Muscle of leg (tissue), 16 donors: ENCODE measurements around the gene AHSP. TPM values are rescaled to one million over a fixed set of nuclear protein-coding genes. Genes with fewer than 3 reads are reported as not detected.
A peak's percentile ranks its signal among the peaks of the same experiment; 100 is the strongest.
"Not testable (repeated sequence)": the region's sequence is repeated elsewhere in the genome, so short reads cannot be mapped to it uniquely, and the experiment has no call there.

Source experiments
- DNase-seq: peaks from one replicate; pipeline ENCODE4 v3.0.0; 2013
- H3K27ac ChIP-seq: one replicate; pipeline ENCODE4 v1.5.1; 2013; ENCODE audit warnings: mild to moderate bottlenecking, low read length, control low read depth
- H3K27me3 ChIP-seq: one replicate; pipeline ENCODE4 v1.6.1; 2013; ENCODE audit warnings: low read length; ENCODE audit not compliant: control insufficient read depth, insufficient read depth
- H3K36me3 ChIP-seq: one replicate; pipeline ENCODE4 v1.6.1; 2013; ENCODE audit warnings: low read length; ENCODE audit not compliant: control insufficient read depth, insufficient read depth
- H3K4me1 ChIP-seq: one replicate; pipeline ENCODE4 v1.6.1; 2013; ENCODE audit warnings: low read length; ENCODE audit not compliant: control insufficient read depth, insufficient read depth
- H3K4me3 ChIP-seq: one replicate; pipeline ENCODE4 v1.5.1; 2013; ENCODE audit warnings: low read length, control low read depth
- H3K9me3 ChIP-seq: replicated peaks from 2 replicates; pipeline ENCODE4 v1.6.1; 2013; ENCODE audit warnings: low read depth, low read length; ENCODE audit not compliant: control insufficient read depth
- WGBS: methylation state at CpG from one replicate; pipeline ENCODE4 v1.1.5; 2013; ENCODE audit warnings: missing lambda C conversion rate; ENCODE audit not compliant: insufficient coverage; 5-methylcytosine and 5-hydroxymethylcytosine counted together
- long read RNA-seq, 11 donors: transcript quantifications; one replicate each; lab custom pipeline, GENCODE V29; 2026
- polyA plus RNA-seq, 8 donors: library from polyadenylated mRNA; unstranded; fragments of 120-200 nt; gene quantifications; one replicate each; pipeline versions ENCODE4 v1.2.1 to v1.2.3, GENCODE V29; 2013; ENCODE audit warnings: inconsistent platforms in 1 of 8, low replicate concordance in 1 of 8; ENCODE audit not compliant: insufficient read length in 8 of 8, insufficient read depth in 1 of 8
- total RNA-seq: library from RNA; stranded (reverse); fragments of 120-200 nt; gene quantifications from one replicate; pipeline ENCODE4 v1.2.4, GENCODE V29; 2013

AHSP gene, protein sequence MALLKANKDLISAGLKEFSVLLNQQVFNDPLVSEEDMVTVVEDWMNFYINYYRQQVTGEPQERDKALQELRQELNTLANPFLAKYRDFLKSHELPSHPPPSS
- total RNA-seq (19.2 TPM), polyA plus RNA-seq (10 to 100 TPM in 5 of 8 donors, 1 to 10 TPM in 3; 6.7 to 22.8 (median 17.4) TPM)
- long read RNA-seq, donor 1, partial matches to known transcripts, result 0 of 4 reads
- long read RNA-seq, donor 1, other reads (novel, unspliced or antisense), result 0 of 4 reads
- long read RNA-seq, donor 2, result 0 reads
- long read RNA-seq, donor 3, partial matches to known transcripts, result 0 of 2 reads
- long read RNA-seq, donor 3, other reads (novel, unspliced or antisense), result 0 of 2 reads
- long read RNA-seq, donor 4, transcript AHSP-201 (3 exons, 524 nt), result major isoform, 5 of 5 reads
- long read RNA-seq, donor 4, partial matches to known transcripts, result 0 of 5 reads
- long read RNA-seq, donor 4, other reads (novel, unspliced or antisense), result 0 of 5 reads
- long read RNA-seq, donor 5, transcript AHSP-201 (3 exons, 524 nt), result major isoform, 11 of 11 reads
- long read RNA-seq, donor 5, partial matches to known transcripts, result 0 of 11 reads
- long read RNA-seq, donor 5, other reads (novel, unspliced or antisense), result 0 of 11 reads
- long read RNA-seq, donor 6, transcript AHSP-201 (3 exons, 524 nt), result major isoform, 44 of 52 reads
- long read RNA-seq, donor 6, partial matches to known transcripts, result 0 of 52 reads
- long read RNA-seq, donor 6, other reads (novel, unspliced or antisense), result 7 of 52 reads
- long read RNA-seq, donor 7, transcript AHSP-201 (3 exons, 524 nt), result major isoform, 14 of 14 reads
- long read RNA-seq, donor 7, partial matches to known transcripts, result 0 of 14 reads
- long read RNA-seq, donor 7, other reads (novel, unspliced or antisense), result 0 of 14 reads
- long read RNA-seq, donor 8, partial matches to known transcripts, result 0 of 1 reads
- long read RNA-seq, donor 8, other reads (novel, unspliced or antisense), result 0 of 1 reads
- long read RNA-seq, donor 9, transcript AHSP-201 (3 exons, 524 nt), result major isoform, 20 of 25 reads
- long read RNA-seq, donor 9, partial matches to known transcripts, result 0 of 25 reads
- long read RNA-seq, donor 9, other reads (novel, unspliced or antisense), result 5 of 25 reads
- long read RNA-seq, donor 10, transcript AHSP-201 (3 exons, 524 nt), result major isoform, 11 of 11 reads
- long read RNA-seq, donor 10, partial matches to known transcripts, result 0 of 11 reads
- long read RNA-seq, donor 10, other reads (novel, unspliced or antisense), result 0 of 11 reads
- long read RNA-seq, donor 11, partial matches to known transcripts, result 0 of 3 reads
- long read RNA-seq, donor 11, other reads (novel, unspliced or antisense), result 0 of 3 reads

DNA sequence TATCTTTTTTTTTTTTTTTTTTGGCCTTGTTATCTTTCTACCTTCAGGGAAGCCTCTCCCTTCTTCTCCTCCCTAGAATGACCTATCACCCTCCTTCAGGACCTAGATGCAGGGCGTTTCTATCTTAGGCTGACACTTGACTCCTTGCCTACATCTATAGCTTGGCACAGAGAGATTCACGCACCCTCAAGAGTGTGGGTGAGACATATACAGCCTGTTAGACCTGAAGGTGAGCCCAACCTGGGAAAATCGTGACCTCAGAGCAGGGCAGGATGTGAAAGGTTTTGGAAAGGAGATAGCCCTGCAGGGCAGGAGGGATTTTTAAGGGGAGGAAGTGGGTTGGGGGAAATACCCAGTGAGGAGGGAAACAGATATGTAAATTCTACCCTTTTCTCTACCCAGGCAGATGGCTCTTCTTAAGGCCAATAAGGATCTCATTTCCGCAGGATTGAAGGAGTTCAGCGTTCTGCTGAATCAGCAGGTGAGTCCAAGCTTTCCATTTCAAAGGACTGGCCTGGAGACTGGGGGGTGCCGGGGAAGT, at the start of gene AHSP:
AHSP (plus strand) TSS at position 167 of the 541 bp plus-strand sequence; CDS start at position 407, 240 bp downstream.
- Histone ChIP-seq H3K27me3 (peaks cover 35% of the 10 kb centered on the region), H3K4me1 (peaks cover 14% of the 10 kb centered on the region)

DNA sequence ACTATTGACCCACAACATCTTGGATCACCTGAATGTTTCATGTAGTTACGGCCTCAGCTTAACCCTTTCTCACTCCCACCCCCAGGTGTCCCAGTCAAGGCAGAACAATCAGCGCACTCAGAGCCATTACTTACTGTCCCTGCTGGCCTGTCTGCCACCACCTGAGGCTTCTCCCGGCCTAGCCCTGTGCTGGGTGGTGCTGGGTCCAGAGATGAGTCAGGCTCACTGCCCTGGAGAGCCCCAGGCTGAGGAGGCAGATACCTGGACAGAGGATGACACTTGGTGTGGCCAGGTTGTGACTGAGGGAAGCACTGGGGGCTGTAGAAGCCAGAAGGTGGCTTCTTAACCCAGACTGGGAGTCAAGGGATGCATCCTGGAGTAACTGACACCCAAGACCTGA, 48.7 kb upstream of the AHSP start:
- H3K27me3 ChIP-seq, result no peaks in the 10 kb centered on the region
- no peak overlapping the region for H3K27ac ChIP-seq
- peaks cover 34% of the 10 kb centered on the region for H3K4me1 ChIP-seq
- no peaks in the 10 kb centered on the region for H3K9me3 ChIP-seq
- no peak overlapping the region for H3K4me3 ChIP-seq
- peaks cover 50% of the 10 kb centered on the region for H3K36me3 ChIP-seq
- DNase-seq, result no peak
- WGBS, result 69% methylated on average over 2 of the region's 3 CpGs

More for the DNA sequence above, at the start of gene AHSP:
- DNase-seq, result no peak
- WGBS, result 53% methylated on average over 3 of the region's 6 CpGs
- no peaks in the 10 kb centered on the region for H3K9me3 ChIP-seq
- H3K36me3 ChIP-seq, result no peaks in the 10 kb centered on the region
- no peak within 1 kb of the TSS for H3K27ac ChIP-seq
- no peak within 1 kb of the TSS for H3K4me3 ChIP-seq

DNA sequence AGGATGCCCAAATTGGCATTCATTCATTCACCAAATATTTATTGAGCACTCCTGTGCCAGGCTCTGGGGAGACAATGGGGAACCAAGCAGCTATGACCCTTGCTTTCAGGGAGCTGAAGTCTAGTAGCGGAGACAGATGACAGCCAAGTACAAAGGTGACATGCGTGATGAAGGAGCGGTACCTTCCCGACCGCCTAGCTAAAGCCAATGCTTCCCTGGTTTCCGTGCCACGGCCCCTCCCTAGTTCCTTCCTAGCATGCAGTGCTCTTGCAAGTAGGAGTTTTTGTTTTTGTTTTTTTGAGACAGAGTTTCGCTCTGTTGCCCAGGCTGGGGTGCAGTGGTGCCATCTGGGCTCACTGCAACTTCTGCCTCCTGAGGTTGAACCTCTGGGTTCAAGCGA, 47.9 kb upstream of the AHSP start:
- H3K36me3 ChIP-seq, result peaks cover 43% of the 10 kb centered on the region
- H3K27me3 ChIP-seq, result no peaks in the 10 kb centered on the region
- 91% methylated on average over 6 of the region's 9 CpGs for WGBS
- no peak overlapping the region for H3K27ac ChIP-seq
- no peak overlapping the region for H3K4me3 ChIP-seq
- H3K4me1 ChIP-seq, result peaks cover 32% of the 10 kb centered on the region
- H3K9me3 ChIP-seq, result no peaks in the 10 kb centered on the region
- no peak for DNase-seq

DNA sequence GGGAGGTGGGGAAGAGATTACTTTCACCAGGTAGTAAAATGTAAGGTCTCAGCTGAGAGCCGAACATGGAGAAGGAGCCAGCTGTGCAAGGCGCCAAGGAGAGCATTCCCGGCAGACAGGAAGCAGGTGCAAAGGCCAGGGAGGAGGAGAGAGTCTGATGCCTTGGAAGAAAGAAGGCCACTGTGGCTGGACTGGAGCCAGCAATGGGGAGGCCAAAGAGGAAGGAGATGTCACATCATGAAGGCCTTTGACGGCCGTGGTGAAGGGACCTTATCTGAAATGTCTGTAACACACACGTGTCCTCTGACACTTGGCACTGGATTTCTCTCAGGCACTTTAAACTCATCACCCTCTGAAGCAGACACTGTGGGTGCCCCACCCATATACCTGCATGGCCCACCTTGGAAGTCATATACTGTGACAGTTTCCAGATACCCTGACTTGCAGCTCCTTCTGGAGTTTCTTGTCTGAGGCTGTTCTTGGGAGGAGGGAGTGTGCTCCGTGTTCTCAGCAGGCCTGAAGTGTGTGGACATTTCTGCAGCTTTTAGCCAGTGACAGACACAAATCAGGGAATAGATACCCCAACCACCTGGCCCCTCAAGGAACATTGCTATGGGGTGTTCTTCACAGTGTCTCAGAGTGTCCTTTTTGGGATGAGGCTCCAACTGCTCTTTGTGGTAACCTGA, 46.7 kb upstream of the AHSP start:
- WGBS, result 12% methylated on average over 4 of the region's 7 CpGs
- H3K27me3 ChIP-seq, result peaks cover 8% of the 10 kb centered on the region
- peaks cover 31% of the 10 kb centered on the region for H3K36me3 ChIP-seq
- H3K4me1 ChIP-seq, result peaks cover 41% of the 10 kb centered on the region
- DNase-seq, result peak; percentile 72
- H3K27ac ChIP-seq, result peak overlapping the region; percentile 25
- H3K4me3 ChIP-seq, result no peak overlapping the region
- H3K9me3 ChIP-seq, result no peaks in the 10 kb centered on the region

DNA sequence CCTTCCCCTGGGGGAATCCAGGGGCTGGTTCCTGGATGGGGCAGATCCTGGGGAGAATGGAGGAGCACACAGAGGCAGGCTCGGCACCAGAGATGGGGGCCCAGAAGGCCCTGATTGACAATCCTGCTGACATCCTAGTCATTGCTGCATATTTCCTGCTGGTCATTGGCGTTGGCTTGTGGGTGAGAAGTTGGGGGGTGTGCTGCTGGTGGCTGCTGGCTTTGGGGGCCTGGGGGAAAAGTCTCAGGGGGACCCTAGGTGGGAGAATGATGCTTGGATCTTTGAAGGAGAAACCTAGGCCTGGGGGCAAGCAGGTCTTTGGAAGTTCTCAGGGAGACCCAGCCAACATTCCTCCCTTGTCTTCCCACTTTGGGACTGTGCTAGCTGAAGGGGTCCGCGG, 44.6 kb upstream of the AHSP start, which contains the start of gene SLC5A2:
SLC5A2 (plus strand) TSS at position 43 of the 400 bp plus-strand sequence; CDS start at position 57, 14 bp downstream.
- 73% methylated on average over 2 of the region's 4 CpGs for WGBS
- Histone ChIP-seq H3K27ac (no peak within 1 kb of the TSS), H3K4me1 (peaks cover 48% of the 10 kb centered on the region), H3K4me3 (no peak within 1 kb of the TSS), H3K27me3 (peaks cover 21% of the 10 kb centered on the region), H3K36me3 (peaks cover 12% of the 10 kb centered on the region), H3K9me3 (no peaks in the 10 kb centered on the region)
- DNase-seq, result no peak

DNA sequence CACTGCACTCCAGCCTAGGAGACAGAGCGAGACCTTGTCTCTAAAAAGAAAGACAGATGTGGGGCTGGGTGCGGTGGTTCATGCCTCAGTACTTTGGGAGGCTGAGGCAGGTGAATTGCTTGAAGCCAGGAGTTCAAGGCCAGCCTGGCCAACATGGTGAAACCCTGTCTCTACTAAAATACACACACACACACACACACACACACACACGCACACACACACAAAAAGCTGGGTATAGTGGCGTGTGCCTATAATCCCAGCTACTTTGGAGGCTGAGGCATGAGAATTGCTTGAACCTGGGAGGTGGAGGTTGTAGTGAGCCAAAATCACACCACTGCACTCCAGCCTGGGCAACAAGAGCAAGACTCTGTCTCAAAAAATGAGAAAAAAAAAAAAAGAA, 43.7 kb upstream of the AHSP start:
- H3K4me3 ChIP-seq, DNase-seq, H3K27ac ChIP-seq, H3K9me3 ChIP-seq, H3K36me3 ChIP-seq: not testable (repeated sequence)
- 86% methylated on average over 1 of the region's 4 CpGs for WGBS
- Histone ChIP-seq H3K27me3 (peaks cover 23% of the 10 kb centered on the region), H3K4me1 (peaks cover 56% of the 10 kb centered on the region)

DNA sequence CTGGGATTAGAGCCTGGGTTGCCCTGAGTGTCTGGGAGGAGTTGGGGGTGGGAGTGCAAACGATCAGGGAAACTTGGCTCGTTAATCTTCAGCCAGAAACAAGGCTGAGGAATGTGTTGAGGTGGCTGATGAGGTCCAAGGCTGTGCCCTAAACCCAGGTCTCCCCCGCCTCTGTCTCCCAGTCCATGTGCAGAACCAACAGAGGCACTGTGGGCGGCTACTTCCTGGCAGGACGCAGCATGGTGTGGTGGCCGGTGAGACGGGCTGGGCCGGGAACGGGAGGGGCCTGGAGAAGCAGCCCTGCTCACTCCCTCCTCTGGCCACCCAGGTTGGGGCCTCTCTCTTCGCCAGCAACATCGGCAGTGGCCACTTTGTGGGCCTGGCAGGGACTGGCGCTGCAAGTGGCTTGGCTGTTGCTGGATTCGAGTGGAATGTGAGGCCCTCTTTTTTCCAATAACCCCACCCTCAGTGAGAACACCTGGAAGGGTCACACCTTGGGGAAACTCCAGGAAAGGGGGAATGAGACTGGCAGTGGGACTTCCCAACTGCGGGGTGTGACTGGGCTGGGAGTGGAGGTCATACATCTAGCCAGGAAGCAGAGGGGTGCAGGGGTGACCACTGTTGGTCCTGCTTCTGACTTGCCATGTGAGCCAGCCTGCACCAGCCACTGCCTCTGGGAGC, 43.1 kb upstream of the AHSP start:
- Histone ChIP-seq H3K4me3 (no peak overlapping the region), H3K4me1 (peaks cover 56% of the 10 kb centered on the region), H3K27me3 (peaks cover 23% of the 10 kb centered on the region), H3K9me3 (no peaks in the 10 kb centered on the region), H3K36me3 (no peaks in the 10 kb centered on the region), H3K27ac (no peak overlapping the region)
- DNase-seq, result no peak
- 29% methylated on average over 9 of the region's 14 CpGs for WGBS

DNA sequence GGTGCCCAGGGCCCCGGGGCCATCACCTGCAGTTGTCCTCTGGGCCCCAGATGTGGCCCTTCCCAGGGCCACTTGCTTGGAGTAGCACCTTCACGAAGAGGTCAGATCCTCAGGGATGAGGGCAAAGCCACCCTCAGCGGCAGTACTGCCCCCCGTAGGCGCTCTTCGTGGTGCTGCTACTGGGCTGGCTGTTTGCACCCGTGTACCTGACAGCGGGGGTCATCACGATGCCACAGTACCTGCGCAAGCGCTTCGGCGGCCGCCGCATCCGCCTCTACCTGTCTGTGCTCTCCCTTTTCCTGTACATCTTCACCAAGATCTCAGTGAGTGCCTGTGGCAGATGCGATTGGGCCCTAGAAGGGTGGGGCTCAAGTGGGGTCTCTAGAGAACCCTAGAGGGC, 42.1 kb upstream of the AHSP start:
- H3K27me3 ChIP-seq, result peaks cover 23% of the 10 kb centered on the region
- H3K4me3 ChIP-seq, result no peak overlapping the region
- no peak for DNase-seq
- H3K27ac ChIP-seq, result peak overlapping the region; percentile 47
- peaks cover 6% of the 10 kb centered on the region for H3K36me3 ChIP-seq
- 85% methylated on average over 8 of the region's 17 CpGs for WGBS
- H3K4me1 ChIP-seq, result peaks cover 53% of the 10 kb centered on the region
- H3K9me3 ChIP-seq, result no peaks in the 10 kb centered on the region
